GM13977 (cell line): ENCODE results near the gene ATN1.

Experiments used
- DNase-seq: peaks from one replicate; pipeline ENCODE4 v3.0.0; 2012; ENCODE audit warnings: low spot score
- in situ Hi-C: fragments of 300-500 bp; cut with MboI; formaldehyde crosslinking; loops from one replicate; pipeline ENCODE4 v1.12.0; 2022; ENCODE audit warnings: low sequenced_read_pairs, low pct_unique_long_range_greater_than_20kb, mixed read lengths, inconsistent platforms; ENCODE audit not compliant: unreplicated experiment
- TF ChIP-seq, protein P1 (sequence below): IDR thresholded peaks from 2 replicates; pipeline ENCODE4 v1.5.1; 2012; ENCODE audit warnings: mild to moderate bottlenecking, control low read depth; ENCODE audit not compliant: insufficient read depth; ENCODE audit errors: extremely low read depth, missing control alignments

ATN1 gene

DNA sequence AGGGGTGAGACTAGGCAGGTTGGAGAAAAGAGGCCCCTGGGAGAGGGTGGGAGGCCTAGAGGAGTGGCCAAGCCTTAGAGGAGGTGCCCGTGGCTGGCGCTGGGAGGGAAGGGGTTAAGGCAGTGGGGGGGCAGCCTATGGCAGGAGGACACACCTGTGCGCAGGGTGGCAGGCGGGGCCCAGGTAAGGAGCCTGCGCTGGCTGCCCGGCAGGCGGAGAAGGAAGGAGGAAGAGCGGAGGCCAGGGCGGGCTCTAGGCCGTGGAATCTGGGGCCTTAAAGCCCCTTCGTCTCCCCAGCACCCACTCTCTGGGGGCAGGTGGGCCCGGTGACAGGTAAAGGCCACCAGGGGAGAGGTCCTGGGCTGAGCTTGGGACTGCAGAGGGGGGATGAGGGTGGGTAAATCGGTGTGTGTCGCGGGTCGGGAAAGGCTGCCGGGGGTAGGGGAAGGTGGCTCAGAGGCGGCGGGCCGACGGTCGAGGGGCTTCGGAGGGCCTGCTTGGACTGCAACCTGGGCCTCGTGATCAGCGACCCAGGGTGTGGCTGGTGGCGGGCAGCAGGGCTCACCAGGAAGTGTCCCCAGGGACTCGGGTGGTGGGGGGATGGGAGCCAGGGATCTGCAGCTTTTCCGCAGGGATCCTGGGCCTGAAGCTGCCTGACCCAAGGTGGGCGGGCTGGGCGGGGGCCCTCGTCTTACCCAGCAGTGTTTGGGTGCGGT is 35.4 kb downstream of the ATN1 start:
- in situ Hi-C loops = no loop called here
- no peak for DNase-seq

DNA sequence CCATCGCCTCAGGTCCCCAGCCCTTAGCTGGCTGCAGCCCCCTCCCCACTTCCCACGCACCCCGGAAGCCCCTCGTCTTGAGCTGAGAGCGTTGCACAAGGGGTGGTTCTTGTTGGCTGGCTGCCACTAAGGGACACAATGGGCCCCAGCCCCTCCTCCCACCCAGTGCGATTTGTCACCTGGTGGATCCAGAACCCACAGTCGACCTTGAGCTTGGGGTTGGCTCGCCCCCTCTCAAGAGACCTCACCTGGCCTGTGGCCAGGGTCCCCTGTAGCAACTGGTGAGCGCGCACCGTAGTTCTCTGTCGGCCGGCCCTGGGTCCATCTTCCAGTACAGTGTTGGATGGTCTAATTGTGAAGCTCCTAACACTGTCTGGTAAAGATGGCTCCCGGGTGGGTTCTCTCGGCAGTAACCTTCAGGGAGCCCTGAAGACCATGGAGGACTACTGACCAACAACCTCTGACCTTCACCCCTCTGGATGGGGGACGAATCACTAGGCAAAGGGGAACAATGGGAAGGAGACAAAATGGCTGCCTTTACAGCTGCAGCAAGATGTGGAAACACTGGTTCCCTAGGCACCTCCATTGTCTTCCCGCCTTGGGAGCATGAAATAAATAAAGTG is 36.1 kb downstream of the ATN1 start:
- in situ Hi-C loops = no loop called here
- no peak for DNase-seq
- TF ChIP-seq, protein P1, sequence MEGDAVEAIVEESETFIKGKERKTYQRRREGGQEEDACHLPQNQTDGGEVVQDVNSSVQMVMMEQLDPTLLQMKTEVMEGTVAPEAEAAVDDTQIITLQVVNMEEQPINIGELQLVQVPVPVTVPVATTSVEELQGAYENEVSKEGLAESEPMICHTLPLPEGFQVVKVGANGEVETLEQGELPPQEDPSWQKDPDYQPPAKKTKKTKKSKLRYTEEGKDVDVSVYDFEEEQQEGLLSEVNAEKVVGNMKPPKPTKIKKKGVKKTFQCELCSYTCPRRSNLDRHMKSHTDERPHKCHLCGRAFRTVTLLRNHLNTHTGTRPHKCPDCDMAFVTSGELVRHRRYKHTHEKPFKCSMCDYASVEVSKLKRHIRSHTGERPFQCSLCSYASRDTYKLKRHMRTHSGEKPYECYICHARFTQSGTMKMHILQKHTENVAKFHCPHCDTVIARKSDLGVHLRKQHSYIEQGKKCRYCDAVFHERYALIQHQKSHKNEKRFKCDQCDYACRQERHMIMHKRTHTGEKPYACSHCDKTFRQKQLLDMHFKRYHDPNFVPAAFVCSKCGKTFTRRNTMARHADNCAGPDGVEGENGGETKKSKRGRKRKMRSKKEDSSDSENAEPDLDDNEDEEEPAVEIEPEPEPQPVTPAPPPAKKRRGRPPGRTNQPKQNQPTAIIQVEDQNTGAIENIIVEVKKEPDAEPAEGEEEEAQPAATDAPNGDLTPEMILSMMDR = no peak

More for the DNA sequence above, 35.4 kb downstream of the ATN1 start:
- TF ChIP-seq, protein P1 = no peak

DNA sequence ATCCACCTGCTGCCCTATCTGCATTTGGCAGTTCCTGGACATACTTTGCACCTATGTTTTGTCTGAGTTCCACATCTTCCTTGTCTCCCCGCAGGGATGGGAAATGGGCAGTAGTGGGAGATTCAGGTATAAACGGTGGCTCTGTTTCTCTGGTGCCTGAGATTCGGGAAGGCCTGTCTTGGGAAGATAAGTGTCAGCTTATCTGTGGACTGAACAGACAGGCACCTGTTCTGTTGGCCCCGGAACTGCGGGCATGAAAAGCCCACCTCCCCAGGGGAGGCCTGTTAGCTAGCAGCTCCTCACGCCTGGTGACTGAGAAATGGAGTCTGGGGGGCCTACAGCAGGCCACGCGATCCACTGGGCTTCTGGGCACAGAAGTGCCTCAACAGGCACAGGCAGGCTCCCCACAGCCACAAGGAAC is 36.9 kb downstream of the ATN1 start:
- in situ Hi-C loops = no loop called here
- TF ChIP-seq, protein P1 = no peak
- no peak for DNase-seq

DNA sequence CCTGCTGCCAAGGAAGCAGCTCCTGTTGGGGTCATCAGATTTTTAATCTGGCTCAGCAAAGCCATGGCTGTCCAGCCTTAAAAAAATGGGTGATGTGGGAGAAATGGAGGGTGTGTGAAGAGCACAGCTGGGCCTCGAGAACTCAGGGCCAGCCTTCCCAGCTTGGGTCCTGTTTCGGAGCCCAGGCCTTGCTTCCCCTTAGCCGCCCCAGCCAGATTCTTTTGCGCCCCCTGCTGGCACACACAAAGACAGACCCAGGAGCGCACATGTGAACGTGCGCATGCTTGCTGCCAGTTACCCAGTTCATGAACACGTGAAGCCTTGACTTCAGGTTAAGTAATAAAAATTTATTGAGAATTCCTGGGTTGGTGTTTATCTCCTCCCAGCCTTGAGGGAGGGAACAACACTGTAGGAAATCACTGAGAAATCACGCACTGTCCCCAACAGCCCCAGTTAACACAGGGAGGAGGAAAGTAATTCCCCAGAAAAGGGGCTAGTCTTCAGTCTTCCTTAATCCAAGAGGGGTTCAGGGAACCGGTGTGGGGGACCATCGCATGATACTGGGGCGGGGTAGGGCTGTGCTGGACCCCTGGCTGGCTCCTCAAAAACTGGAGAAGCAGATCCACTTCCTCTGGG is 37.4 kb downstream of the ATN1 start:
- DNase-seq = peak; percentile 88
- TF ChIP-seq, protein P1 = peak; percentile 91
- in situ Hi-C loops = no loop called here

DNA sequence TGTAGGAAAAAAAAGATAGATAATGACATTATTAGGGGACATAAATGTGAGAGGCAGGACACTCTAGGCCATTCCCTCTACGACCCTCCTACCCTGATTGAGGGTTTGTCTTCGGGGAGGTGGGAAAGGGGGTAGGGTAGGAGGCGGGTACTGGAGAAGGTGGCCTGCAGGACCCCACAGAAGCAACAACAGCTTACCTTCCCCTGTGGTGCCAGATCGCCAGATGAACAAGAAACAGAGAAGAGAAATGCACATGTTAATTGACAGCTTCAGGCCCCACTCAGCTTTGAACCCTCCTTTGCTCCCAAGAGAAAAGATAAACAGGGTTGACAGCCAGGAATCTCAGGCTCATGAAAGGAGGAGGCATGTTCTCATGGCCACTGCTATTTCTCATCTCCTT is 38.0 kb downstream of the ATN1 start:
- in situ Hi-C loops = no loop called here
- TF ChIP-seq, protein P1 = no peak
- no peak for DNase-seq

DNA sequence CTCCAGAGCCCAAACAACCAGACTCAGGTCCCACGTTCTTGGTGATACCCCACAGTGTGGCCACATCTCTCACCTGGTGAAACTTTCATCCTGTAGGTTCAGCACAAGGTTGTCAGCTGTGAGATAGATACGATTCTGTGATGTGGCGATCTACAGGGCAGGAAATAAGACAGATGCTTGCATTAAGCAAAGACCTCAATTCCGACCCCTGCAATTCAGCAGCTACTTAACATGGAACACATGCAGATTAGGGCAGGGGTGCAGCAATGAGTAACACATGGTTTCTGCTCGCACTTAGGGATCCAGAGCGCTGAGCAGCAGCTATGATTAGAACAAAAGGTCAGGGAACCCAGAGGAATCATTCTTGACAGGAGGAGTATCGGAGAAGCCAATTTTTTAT is 38.6 kb downstream of the ATN1 start:
- TF ChIP-seq, protein P1 = no peak
- no peak for DNase-seq
- in situ Hi-C loops = no loop called here
